Ramos (cell line): ENCODE results near the gene TFF3.

Experiments used
- in situ Hi-C: fragments of 300-500 bp; cut with MboI; formaldehyde crosslinking; loops from one replicate; pipeline ENCODE4 v1.14.3; 2022; ENCODE audit warnings: low sequenced_read_pairs; ENCODE audit not compliant: unreplicated experiment

TFF3 gene

GRCh38 chr21:42315296-42315891, at the start of gene TFF3:
TSS of gene TFF3 (minus strand) at chr21:42315409. CDS start at chr21:42315374, 35 bp downstream.
- in situ Hi-C loops, result loop anchor here (10.0 to 25.0 kb wide), 4 partner anchors 69 to 522 kb away; no protein-coding TSS in a partner anchor

GRCh38 chr21:42364304-42364865, 49.2 kb upstream of the TFF3 start:
- in situ Hi-C loops, result no loop called here

- in situ Hi-C loops, result no loop called here
Measured at GRCh38 chr21:42363312-42363711, 48.1 kb upstream of the TFF3 start.

GRCh38 chr21:42362700-42363099, 47.5 kb upstream of the TFF3 start:
- in situ Hi-C loops, result no loop called here

GRCh38 chr21:42362198-42362597, 47.0 kb upstream of the TFF3 start:
- in situ Hi-C loops, result no loop called here

GRCh38 chr21:42361286-42361685, 46.1 kb upstream of the TFF3 start:
- in situ Hi-C loops, result no loop called here

GRCh38 chr21:42360317-42360716, 45.1 kb upstream of the TFF3 start:
- in situ Hi-C loops, result no loop called here

GRCh38 chr21:42358937-42359336, 43.7 kb upstream of the TFF3 start:
- in situ Hi-C loops, result no loop called here

- in situ Hi-C loops, result no loop called here
Measured at GRCh38 chr21:42358261-42358660, 43.1 kb upstream of the TFF3 start.

- in situ Hi-C loops, result no loop called here
Measured at GRCh38 chr21:42357307-42357706, 42.1 kb upstream of the TFF3 start.

GRCh38 chr21:42356650-42357049, 41.4 kb upstream of the TFF3 start:
- in situ Hi-C loops, result no loop called here

- in situ Hi-C loops, result no loop called here
Measured at GRCh38 chr21:42356046-42356445, 40.8 kb upstream of the TFF3 start.

GRCh38 chr21:42353623-42354022, 38.4 kb upstream of the TFF3 start:
- in situ Hi-C loops, result no loop called here

- in situ Hi-C loops, result no loop called here
Measured at GRCh38 chr21:42352441-42353095, 37.4 kb upstream of the TFF3 start.

- in situ Hi-C loops, result no loop called here
Measured at GRCh38 chr21:42351626-42352440, 36.6 kb upstream of the TFF3 start.

GRCh38 chr21:42350927-42351426, 35.8 kb upstream of the TFF3 start, which contains the start of gene TFF2:
TSS of gene TFF2 (minus strand) at chr21:42350994. CDS start at chr21:42350957, 37 bp downstream.
- in situ Hi-C loops, result no loop called here

- in situ Hi-C loops, result no loop called here
Measured at GRCh38 chr21:42350318-42350910, 35.2 kb upstream of the TFF3 start.

GRCh38 chr21:42349420-42350317, 34.5 kb upstream of the TFF3 start:
- in situ Hi-C loops, result no loop called here

- in situ Hi-C loops, result no loop called here
Measured at GRCh38 chr21:42348762-42349161, 33.6 kb upstream of the TFF3 start.
